Measurements from ENCODE around the gene SMIM36. TPM values are rescaled to one million over a fixed set of nuclear protein-coding genes. Genes with fewer than 3 reads are reported as not detected.
"Not testable (repeated sequence)": the region's sequence is repeated elsewhere in the genome, so short reads cannot be mapped to it uniquely, and the experiment has no call there.

The SMIM36 gene
- total RNA-seq, 4 donors from 2014 or later = not detected

GRCh38 chr17:55426851-55427586 lies 84.2 kb downstream of the SMIM36 start:
- no peaks in the 10 kb centered on the region for H3K36me3 ChIP-seq
- TF ChIP-seq CTCF (IDR thresholded peaks at IDR 0.05 in 4 of 5, conservative IDR thresholded peaks at IDR 0.05 in 1 of 5) (no peak), POLR2A (IDR thresholded peaks at IDR 0.05) (no peak)
- DNase-seq (no peak), ATAC-seq (no peak)
- no peaks in the 10 kb centered on the region for H3K27me3 ChIP-seq
- intact Hi-C loops (cut with DNase I; ENCODE audit: low total_unique reads) (loop anchor here (10.0 kb wide), 1 partner anchor 162 kb away; the partner anchor contains the start of gene HLF), in situ Hi-C loops (cut with MboI; ENCODE audit: low sequenced_read_pairs in 4 of 4) (no loop called here)
- H3K9me3 ChIP-seq = no peaks in the 10 kb centered on the region
- no peak overlapping the region for H3K27ac ChIP-seq
- peaks cover 4 to 5% of the 10 kb centered on the region in 2 donors for H3K4me1 ChIP-seq
- no peak overlapping the region for H3K4me3 ChIP-seq

DNA sequence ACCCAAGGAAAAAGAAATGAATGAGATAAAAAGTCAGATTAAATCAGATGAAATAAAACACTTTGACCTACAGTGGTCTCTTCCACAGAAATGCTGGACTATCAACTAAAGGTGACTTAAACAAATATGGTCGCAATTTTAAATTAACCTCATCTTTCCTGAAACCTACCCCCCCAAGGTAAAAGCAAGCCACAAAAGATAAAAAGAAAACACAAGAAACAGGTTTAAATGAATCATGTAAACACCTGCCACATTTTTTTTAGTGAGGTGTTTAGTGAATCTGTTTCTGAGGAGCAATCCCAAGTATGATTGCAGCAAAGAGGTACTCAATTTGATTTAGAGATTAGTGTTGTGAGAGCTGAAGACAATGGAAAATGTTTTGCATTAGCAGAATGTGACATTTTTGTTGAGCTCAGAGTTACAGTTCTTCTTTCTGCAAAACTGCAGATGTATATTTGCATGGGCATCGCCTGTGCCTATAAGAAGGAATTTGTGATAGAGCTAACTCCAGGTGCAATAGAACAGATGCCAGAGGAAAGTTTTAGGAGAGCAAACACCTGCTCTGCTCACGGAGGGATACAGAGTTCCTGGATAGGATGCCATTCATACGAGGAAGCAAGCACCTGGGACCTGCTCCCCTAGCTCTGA lies 86.2 kb downstream of the SMIM36 start:
- no peaks in the 10 kb centered on the region for H3K36me3 ChIP-seq
- ATAC-seq = no peak
- H3K27me3 ChIP-seq = no peaks in the 10 kb centered on the region
- H3K9me3 ChIP-seq = no peaks in the 10 kb centered on the region
- no peak for TF ChIP-seq POLR2A (IDR thresholded peaks at IDR 0.05)
- no peak for TF ChIP-seq CTCF (IDR thresholded peaks at IDR 0.05 in 4 of 5, conservative IDR thresholded peaks at IDR 0.05 in 1 of 5)
- intact Hi-C loops (cut with DNase I; ENCODE audit: low total_unique reads) (loop anchor here (5.0 to 10.0 kb wide), 3 partner anchors 160 to 747 kb away; partner anchors contain the start of gene HLF), in situ Hi-C loops (cut with MboI; ENCODE audit: low sequenced_read_pairs in 4 of 4) (no loop called here)
- peaks cover 5 to 10% of the 10 kb centered on the region in 2 donors for H3K4me1 ChIP-seq
- H3K4me3 ChIP-seq = no peak overlapping the region
- no peak overlapping the region for H3K27ac ChIP-seq
- DNase-seq = no peak

DNA sequence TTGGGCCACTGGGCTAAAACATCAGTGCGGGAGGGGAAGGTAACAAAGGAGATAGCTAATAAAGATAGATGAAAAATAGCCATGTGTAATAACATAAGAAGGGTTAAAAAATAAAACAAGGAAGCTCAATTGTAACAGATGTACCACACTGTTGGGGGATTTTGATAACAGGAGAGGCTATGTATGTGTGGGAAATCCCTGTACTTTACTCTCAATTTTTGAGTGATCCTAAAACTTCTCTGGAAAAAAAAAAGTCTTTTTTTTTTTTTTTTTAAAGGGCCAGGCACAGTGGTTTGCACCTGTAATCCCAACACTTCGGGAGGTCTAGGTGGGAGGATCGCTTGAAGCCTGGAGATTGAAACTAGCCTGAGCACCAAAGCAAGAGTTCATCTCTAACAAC lies 87.7 kb downstream of the SMIM36 start:
- no peak for DNase-seq
- H3K4me3 ChIP-seq = no peak overlapping the region
- intact Hi-C loops (cut with DNase I; ENCODE audit: low total_unique reads) = loop anchor here (5.0 to 10.0 kb wide), 3 partner anchors 159 to 749 kb away; partner anchors contain the start of gene HLF
- H3K4me1 ChIP-seq = peaks cover 5 to 15% of the 10 kb centered on the region in 2 donors
- H3K27ac ChIP-seq = no peak overlapping the region
- no peaks in the 10 kb centered on the region for H3K9me3 ChIP-seq
- TF ChIP-seq CTCF (IDR thresholded peaks at IDR 0.05 in 4 of 5, conservative IDR thresholded peaks at IDR 0.05 in 1 of 5) (no peak), POLR2A (IDR thresholded peaks at IDR 0.05) (no peak)
- in situ Hi-C loops (cut with MboI; ENCODE audit: low sequenced_read_pairs in 4 of 4) = no loop called here
- H3K36me3 ChIP-seq = no peaks in the 10 kb centered on the region
- H3K27me3 ChIP-seq = no peaks in the 10 kb centered on the region
- ATAC-seq = no peak

- in situ Hi-C loops (cut with MboI; ENCODE audit: low sequenced_read_pairs in 4 of 4); H3K4me3 ChIP-seq; DNase-seq; ATAC-seq; H3K36me3 ChIP-seq; H3K9me3 ChIP-seq; H3K27ac ChIP-seq; H3K27me3 ChIP-seq: not testable (repeated sequence)
- H3K4me1 ChIP-seq = peaks cover 5 to 15% of the 10 kb centered on the region in 2 donors
- intact Hi-C loops (cut with DNase I; ENCODE audit: low total_unique reads) = loop anchor here (1.0 to 10.0 kb wide), 5 partner anchors 30 to 750 kb away; partner anchors contain the start of gene HLF
Measured at GRCh38 chr17:55422828-55423164, 88.5 kb downstream of the SMIM36 start.
